ENCODE data around the gene SLC8A1. TPM values are rescaled to one million over a fixed set of nuclear protein-coding genes. Genes with fewer than 3 reads are reported as not detected.

SLC8A1 gene
- polyA plus RNA-seq, 3 donors = 56.1 to 68.8 (median 60.4) TPM

GRCh38 chr2:40430776-40431599, 20.9 kb downstream of the SLC8A1 start:
- no peak for DNase-seq

DNA sequence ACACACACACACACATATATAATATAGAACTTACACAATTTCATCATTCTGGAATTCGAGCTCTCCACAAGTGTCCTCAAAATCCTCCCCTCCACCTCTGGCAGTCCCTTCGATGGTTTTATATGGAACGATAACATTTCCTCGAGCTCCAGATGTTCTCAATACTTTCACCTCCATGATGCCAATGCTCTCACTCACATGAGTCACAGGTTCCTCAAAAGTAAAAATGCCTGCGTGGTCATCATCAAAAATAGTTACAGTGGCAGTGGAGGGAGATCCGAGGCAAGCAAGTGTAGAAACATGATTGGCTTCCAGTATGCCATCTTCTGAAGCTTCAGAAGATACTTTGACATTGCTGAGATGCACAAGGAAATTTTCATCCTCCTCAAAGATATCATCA, 23.5 kb downstream of the SLC8A1 start:
- DNase-seq = no peak

- DNase-seq = no peak
Measured at GRCh38 chr2:40421631-40422297, 30.1 kb downstream of the SLC8A1 start.

DNA sequence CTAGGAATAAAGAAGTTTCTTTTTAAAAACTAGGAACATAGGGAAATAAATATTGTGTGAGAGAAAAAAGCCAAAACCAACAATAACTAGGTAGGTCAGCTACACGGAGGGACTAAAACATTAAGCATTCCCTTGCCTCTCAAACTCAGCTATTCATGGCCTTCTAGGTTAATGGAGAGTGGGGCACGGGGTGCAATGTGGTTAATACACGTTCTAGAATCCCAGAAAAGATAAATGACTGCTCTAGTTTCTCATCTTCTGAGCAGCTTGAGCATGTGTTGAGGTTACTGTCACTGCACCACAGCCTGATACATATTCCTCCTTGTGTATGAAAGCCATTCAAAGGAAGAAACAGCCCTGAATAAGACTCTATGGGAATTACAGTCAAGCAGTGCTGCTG, 31.4 kb downstream of the SLC8A1 start:
- DNase-seq = no peak

GRCh38 chr2:40419364-40419762, 32.5 kb downstream of the SLC8A1 start:
- no peak for DNase-seq

DNA sequence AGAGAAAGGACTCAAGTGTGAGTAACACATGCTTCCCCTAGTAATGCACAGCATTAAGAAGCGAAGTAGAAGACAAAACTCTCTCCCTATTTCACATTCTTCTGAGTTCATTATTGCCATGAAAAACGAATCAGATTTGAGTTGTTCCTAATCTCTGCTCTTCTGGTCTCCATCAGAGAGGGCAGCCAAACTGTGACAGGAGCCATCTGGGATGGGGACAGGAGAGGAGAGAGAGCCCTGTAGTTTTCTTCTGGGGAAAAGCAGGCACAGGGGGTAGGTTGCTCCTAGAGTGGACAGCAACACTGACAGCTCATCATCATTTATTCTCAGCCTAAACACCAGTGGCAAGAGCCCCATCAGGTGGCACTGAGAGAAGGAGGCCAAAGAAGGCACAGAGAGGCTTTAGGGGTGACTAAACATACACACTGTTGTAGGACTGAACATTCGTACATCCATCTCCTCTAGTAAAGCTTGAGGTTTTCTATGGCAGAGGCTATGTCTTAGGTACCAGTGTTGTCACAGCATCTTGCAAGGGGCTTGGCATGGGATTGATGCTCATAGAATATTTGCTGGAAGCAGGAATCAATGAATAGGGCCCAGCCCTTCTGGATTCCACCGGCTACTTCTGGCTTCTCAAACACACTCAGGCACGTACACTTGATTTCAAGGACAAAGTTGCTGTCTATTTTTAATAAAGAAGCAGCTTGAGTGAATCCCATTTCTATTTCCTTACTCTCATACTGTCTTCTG, 33.1 kb downstream of the SLC8A1 start:
- no peak for DNase-seq

- no peak for DNase-seq
Measured at GRCh38 chr2:40416486-40416885, 35.4 kb downstream of the SLC8A1 start.

DNA sequence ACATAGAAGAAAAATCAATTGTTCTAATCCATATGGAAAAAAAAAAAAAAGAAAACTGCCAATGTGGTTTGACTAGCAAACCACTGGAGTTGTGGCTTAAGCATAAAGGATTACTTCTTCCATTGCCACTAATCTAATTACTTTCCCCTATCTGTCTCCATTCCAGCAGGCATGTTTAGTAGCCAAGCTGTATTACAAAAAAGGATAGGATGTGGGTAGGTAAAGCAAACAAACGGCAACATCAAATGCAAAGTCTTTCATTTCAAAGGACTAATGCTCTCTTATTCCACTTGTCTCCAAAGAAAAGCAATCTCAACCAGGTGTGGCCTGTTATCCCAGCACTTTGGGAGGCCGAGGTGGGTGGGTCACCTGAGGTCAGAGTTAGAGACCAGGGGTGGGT, 36.5 kb downstream of the SLC8A1 start:
- DNase-seq = no peak

DNA sequence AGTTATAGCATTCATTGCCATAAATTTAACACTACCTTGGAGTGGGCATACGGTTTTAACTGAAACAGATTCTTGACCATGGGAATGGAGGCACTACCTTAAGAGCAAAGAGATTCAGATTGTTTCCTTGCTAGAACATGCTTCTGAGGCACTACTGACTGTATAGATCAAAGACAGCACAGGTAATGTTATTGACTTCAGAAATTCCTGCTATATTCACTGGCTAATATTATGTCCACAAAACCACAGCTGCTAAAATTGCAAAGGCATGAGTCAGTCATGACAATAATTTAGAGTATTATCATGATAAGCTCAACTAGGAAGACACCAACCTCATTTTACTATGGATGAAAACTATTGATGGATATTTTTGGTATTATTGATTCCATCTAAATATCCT, 39.4 kb downstream of the SLC8A1 start:
- no peak for DNase-seq

- no peak for DNase-seq
Measured at GRCh38 chr2:40410695-40411094, 41.2 kb downstream of the SLC8A1 start.

DNA sequence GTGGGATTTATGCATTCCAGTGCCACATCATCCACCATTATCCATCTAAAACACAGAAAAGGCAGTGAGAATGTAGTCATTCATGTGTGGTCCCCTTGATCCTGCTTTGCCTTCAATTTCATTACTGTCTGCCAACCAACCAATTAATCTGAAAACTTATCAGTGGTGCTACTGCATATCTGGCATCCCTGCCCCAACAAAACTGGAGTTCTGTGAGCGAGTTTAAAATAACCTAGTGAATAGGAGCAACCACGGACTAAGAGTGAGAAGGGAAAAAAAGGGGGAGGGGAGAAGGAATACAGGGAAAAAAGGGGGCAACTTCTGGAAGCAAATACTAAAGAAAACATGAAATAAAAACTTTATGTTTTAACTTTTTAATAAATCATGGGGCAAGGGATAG, 42.2 kb downstream of the SLC8A1 start:
- no peak for DNase-seq

DNA sequence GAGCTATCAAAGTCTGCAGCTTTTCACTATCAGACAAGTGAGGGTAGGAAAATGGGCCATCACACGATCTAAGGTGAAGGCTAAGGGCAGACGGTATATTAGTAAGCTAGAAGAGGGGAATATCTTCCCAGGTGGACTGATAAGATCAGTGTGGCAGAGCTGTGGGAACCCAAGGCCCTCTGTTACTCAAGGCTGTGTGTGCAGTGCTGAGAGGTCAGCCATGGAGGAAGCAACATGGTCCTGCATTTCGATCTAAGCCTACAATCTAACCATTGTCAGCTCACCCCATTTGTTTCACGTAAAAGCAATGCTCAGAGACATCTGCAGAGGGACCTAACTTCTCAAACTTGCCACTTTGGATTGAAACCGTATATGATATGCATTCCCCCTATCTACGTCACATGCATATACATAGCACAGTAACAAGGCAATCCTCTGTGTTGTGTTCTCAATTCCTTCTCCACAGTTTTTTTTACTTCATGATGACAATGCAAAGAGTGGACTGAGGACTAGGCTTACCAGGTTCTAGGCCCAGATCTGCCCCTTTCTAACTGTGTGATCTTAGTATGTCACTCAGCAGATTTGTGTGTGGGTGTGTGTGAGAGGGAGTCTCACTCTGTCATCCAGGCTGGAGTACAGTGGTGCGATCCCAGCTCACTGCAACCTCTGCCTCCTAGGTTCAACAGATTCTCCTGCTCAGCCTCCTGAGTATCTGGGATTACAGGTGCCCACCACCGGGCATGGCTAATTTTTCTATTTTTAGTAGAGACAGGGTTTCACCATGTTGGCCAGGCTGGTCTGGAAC, 45.2 kb downstream of the SLC8A1 start:
- no peak for DNase-seq

GRCh38 chr2:40405465-40405864, 46.4 kb downstream of the SLC8A1 start:
- no peak for DNase-seq

DNA sequence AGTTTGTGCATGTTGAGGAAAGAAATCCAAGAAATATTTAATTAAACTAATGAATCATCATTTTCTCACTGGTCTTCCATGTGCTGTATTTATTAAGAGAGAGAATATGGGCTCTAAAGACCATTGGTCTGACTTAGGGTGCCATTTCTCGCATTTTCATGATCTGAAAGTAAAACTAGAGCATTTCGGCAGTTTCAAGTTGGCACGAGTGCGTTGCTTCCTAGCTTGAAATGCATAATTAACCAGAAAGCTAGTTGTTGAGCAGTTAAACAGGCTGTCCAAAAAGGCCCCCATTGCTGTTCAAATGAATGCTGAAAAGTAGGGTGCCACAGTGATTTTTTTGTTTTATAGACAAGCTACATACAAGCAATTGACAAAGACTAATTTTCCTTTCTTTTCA, 47.4 kb downstream of the SLC8A1 start:
- no peak for DNase-seq

- no peak for DNase-seq
Measured at GRCh38 chr2:40403233-40403836, 48.6 kb downstream of the SLC8A1 start.

DNA sequence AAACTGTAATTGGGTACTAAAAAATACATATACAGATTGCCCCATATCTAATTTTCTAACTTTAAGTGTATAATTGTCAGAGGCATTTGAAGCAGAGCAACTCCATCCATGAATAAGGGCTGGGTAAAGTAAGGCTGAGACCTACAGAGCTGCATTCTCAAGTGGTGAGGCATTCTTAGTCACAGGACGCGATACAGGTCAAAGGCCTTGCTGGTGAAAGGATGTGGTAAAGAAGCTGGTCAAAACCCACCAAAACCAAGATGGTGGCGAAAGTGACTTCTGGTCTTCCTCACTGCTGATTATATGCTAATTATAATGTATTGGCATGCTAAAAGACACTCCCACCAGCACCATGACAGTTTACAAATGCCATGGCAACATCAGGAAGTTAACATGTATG, 50.0 kb downstream of the SLC8A1 start:
- DNase-seq = no peak

GRCh38 chr2:40400336-40400953, 51.4 kb downstream of the SLC8A1 start:
- DNase-seq = no peak

GRCh38 chr2:40397765-40398164, 54.1 kb downstream of the SLC8A1 start:
- no peak for DNase-seq

DNA sequence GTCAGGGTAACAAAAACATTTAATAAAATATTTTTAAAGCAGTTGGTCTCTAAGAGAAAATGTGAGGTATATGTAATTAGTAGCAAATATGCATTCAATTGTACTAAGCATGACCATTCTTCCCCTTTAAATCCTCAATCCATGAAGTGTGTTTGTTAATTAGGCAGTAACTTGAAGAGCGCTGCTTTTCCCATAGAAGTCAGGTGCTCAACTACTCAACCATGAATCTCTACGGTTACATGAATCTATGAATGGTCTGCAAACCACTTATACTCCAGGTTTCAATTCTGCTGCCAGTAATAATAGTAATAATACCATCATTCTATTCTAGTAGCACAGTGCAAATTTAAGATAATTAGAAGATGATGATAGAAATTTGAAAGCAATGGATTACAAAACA, 55.8 kb downstream of the SLC8A1 start:
- DNase-seq = no peak

DNA sequence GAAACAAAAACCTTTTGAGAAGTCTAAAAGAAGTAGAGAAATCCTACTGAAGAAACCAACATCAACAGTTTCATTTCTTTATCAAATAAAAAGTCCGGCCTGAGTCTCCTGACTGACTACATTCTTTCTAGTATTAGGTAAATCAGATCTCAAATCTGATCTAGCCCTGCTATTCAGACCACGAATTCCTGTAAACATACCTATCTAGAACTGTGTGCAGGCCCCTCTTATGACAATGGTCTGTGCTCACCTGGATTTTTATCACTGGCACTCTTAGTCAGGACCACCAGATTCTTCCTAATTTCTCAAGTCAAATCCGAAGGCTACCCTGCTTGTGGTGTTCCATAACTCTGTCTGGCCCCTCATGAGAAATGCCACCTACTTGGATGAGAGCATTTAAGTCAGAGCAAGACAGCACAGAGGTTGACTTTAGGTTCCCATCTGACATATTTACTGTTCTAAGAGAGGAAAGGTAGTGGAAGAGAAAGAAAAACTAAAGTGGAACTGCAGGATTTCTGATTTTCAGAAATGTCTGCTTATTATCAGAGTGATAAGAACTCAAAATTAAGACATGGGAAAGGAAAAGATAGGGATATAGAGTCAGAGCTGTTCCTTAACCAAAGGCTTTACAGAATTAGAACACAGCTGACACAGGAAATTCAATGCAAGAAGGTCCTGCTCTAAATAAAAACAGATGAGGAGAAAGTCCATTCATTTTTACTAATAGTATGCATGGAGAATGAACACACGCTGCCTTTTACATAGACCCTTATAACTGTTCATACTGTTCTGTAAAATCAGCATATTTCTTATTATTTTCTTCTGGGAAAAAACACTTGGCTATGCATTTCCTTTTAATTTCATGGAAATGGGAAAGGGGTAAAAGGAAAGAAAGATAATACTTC, 56.5 kb downstream of the SLC8A1 start:
- DNase-seq = no peak
